HuH-7 (cell line): Measurements from ENCODE around the gene KRTAP5-8.
A peak's percentile ranks its signal among the peaks of the same experiment; 100 is the strongest.
"Not testable (repeated sequence)": the region's sequence is repeated elsewhere in the genome, so short reads cannot be mapped to it uniquely, and the experiment has no call there.

ENCODE experiments used
- DNase-seq: peaks from one replicate; pipeline ENCODE4 v3.0.0; 2011; ENCODE audit warnings: low spot score

Gene KRTAP5-8

GRCh38 chr11:71574418-71574817, 36.6 kb downstream of the KRTAP5-8 start:
- no peak for DNase-seq

- DNase-seq, result no peak
Observed at GRCh38 chr11:71575723-71576424, 38.0 kb downstream of the KRTAP5-8 start.

GRCh38 chr11:71576688-71577465, 39.1 kb downstream of the KRTAP5-8 start:
- not testable (repeated sequence) for DNase-seq

- DNase-seq, result no peak
Observed at GRCh38 chr11:71577469-71578004, 39.7 kb downstream of the KRTAP5-8 start.

GRCh38 chr11:71579513-71579912, 41.7 kb downstream of the KRTAP5-8 start:
- DNase-seq, result not testable (repeated sequence)

GRCh38 chr11:71580057-71581003, 42.5 kb downstream of the KRTAP5-8 start:
- peak; percentile 81 for DNase-seq

- no peak for DNase-seq
Observed at GRCh38 chr11:71581826-71582225, 44.0 kb downstream of the KRTAP5-8 start.

- DNase-seq, result no peak
Observed at GRCh38 chr11:71582309-71582895, 44.6 kb downstream of the KRTAP5-8 start, which contains the start of gene KRTAP5-11. Gene KRTAP5-11 (minus strand): TSS chr11:71582875. CDS start chr11:71582837, 38 bp downstream.

- DNase-seq, result not testable (repeated sequence)
Observed at GRCh38 chr11:71582969-71583368, 45.1 kb downstream of the KRTAP5-8 start.

GRCh38 chr11:71585673-71586072, 47.8 kb downstream of the KRTAP5-8 start:
- DNase-seq, result not testable (repeated sequence)

GRCh38 chr11:71588314-71588713, 50.5 kb downstream of the KRTAP5-8 start:
- DNase-seq, result not testable (repeated sequence)
